Endodermal cell (in vitro differentiated cells): ENCODE results near the gene CRELD2. TPM values are rescaled to one million over a fixed set of nuclear protein-coding genes. Genes with fewer than 3 reads are reported as not detected.

Experiments
- DNase-seq: peaks from one replicate; pipeline ENCODE4 v3.0.0-alpha.2; 2017
- H3K27ac ChIP-seq: 2 replicates; pipeline ENCODE4 v1.5.1; 2013; ENCODE audit warnings: mild to moderate bottlenecking, low read depth, low read length, moderate library complexity
- H3K27me3 ChIP-seq: 2 replicates; pipeline ENCODE4 v1.6.1; 2013; ENCODE audit warnings: mild to moderate bottlenecking, low read length, moderate library complexity; ENCODE audit not compliant: insufficient read depth, control insufficient read depth, poor library complexity, severe bottlenecking
- H3K36me3 ChIP-seq: 2 replicates; pipeline ENCODE4 v1.7.0; 2013; ENCODE audit warnings: mild to moderate bottlenecking, low read length, moderate library complexity; ENCODE audit not compliant: control insufficient read depth, insufficient read depth
- H3K4me1 ChIP-seq: one replicate; pipeline ENCODE4 v1.7.0; 2013; ENCODE audit warnings: low read length; ENCODE audit not compliant: control insufficient read depth, insufficient read depth
- H3K4me3 ChIP-seq: 2 replicates; pipeline ENCODE4 v1.5.1; 2013; ENCODE audit warnings: mild to moderate bottlenecking, low read length, moderate library complexity
- H3K9ac ChIP-seq: 2 replicates; pipeline ENCODE4 v1.6.1; 2013; ENCODE audit warnings: mild to moderate bottlenecking, low read length, moderate library complexity; ENCODE audit not compliant: poor library complexity, severe bottlenecking; ENCODE audit errors: extremely low read depth
- H3K9me3 ChIP-seq: 2 replicates; pipeline ENCODE4 v1.6.1; 2013; ENCODE audit warnings: mild to moderate bottlenecking, low read length, moderate library complexity; ENCODE audit not compliant: control insufficient read depth
- H3K27ac Mint-ChIP-seq: 2 replicates; pipeline ENCODE4 v1.8.0; 2020; ENCODE audit warnings: mixed read lengths
- H3K27me3 Mint-ChIP-seq: 2 replicates; pipeline ENCODE4 v1.8.0; 2021; ENCODE audit warnings: mild to moderate bottlenecking, mixed read lengths; ENCODE audit not compliant: insufficient read depth
- H3K36me3 Mint-ChIP-seq: 2 replicates; pipeline ENCODE4 v1.8.0; 2020; ENCODE audit warnings: low read depth, mixed read lengths
- H3K4me1 Mint-ChIP-seq: 2 replicates; pipeline ENCODE4 v1.8.0; 2020; ENCODE audit warnings: mixed read lengths
- H3K4me3 Mint-ChIP-seq: 2 replicates; pipeline ENCODE4 v1.8.0; 2020; ENCODE audit warnings: mild to moderate bottlenecking, moderate library complexity, mixed read lengths
- H3K9me3 Mint-ChIP-seq: 2 replicates; pipeline ENCODE4 v1.8.0; 2020; ENCODE audit warnings: mild to moderate bottlenecking, mixed read lengths
- CTCF ChIP-seq: fragments of 200-600 bp; sonication (generic); conservative IDR thresholded peaks from 2 replicates; pipeline ENCODE4 v1.5.0; 2021; ENCODE audit warnings: antibody characterized with exemption, mild to moderate bottlenecking
- WGBS, 2 experiments: methylation state at CpG; one replicate each; pipeline versions ENCODE4 v1.1.5 to v1.1.7; 2013; ENCODE audit warnings: missing lambda C conversion rate in 2 of 2, mixed read lengths in 1 of 2; ENCODE audit not compliant: insufficient coverage in 1 of 2, insufficient read length in 1 of 2; 5-methylcytosine and 5-hydroxymethylcytosine counted together
- total RNA-seq, 2 donors: library from RNA; stranded (reverse); fragmentation: NEBNext Ultra II Directional in 1 of 2; extraction: Animal tissue kit (Norgen Biotek cat#: 25700) in 1 of 2; gene quantifications; 2 replicates in 1 of 2; 3 replicates in 1 of 2; pipeline ENCODE4 v1.2.1, GENCODE V29; 2021

The CRELD2 gene
- total RNA-seq, 2 donors from 2014 or later = 39.8 to 62.9 TPM

- no peaks in the 10 kb centered on the region for H3K9me3 Mint-ChIP-seq
These were observed 4.5 kb downstream of the CRELD2 start for GRCh38 chr22:49922926-49923325.

GRCh38 chr22:49923445-49923844, 5.0 kb downstream of the CRELD2 start:
- H3K4me1 Mint-ChIP-seq = peaks cover 5% of the 10 kb centered on the region
- DNase-seq = no peak
- H3K36me3 ChIP-seq = peaks cover 34% of the 10 kb centered on the region
- peak; percentile 37 for TF ChIP-seq CTCF
- peaks cover under 1% of the 10 kb centered on the region for H3K27me3 Mint-ChIP-seq
- H3K27me3 ChIP-seq = no peaks in the 10 kb centered on the region
- H3K9ac ChIP-seq = no peak overlapping the region
- 80% methylated on average over 16 of the region's 16 CpGs for WGBS, 2 experiments
- no peaks in the 10 kb centered on the region for H3K9me3 ChIP-seq
- no peak overlapping the region for H3K27ac Mint-ChIP-seq
- H3K36me3 Mint-ChIP-seq = peaks cover 41% of the 10 kb centered on the region
- H3K9me3 Mint-ChIP-seq = no peaks in the 10 kb centered on the region
- H3K4me3 ChIP-seq = no peak overlapping the region
- no peak overlapping the region for H3K27ac ChIP-seq
- no peak overlapping the region for H3K4me3 Mint-ChIP-seq
- no peaks in the 10 kb centered on the region for H3K4me1 ChIP-seq

More at GRCh38 chr22:49922926-49923325, 4.5 kb downstream of the CRELD2 start:
- 90 to 91% methylated on average over 4 to 24 of the region's 25 CpGs for WGBS, 2 experiments
- peaks cover 34% of the 10 kb centered on the region for H3K36me3 ChIP-seq
- H3K27ac ChIP-seq = no peak overlapping the region
- no peak overlapping the region for H3K4me3 ChIP-seq
- Mint-ChIP-seq H3K4me3 (no peak overlapping the region), H3K4me1 (peaks cover 5% of the 10 kb centered on the region), H3K36me3 (peaks cover 41% of the 10 kb centered on the region), H3K27ac (no peak overlapping the region), H3K27me3 (no peaks in the 10 kb centered on the region)
- no peak overlapping the region for H3K9ac ChIP-seq
- TF ChIP-seq CTCF = no peak
- H3K9me3 ChIP-seq = no peaks in the 10 kb centered on the region
- H3K4me1 ChIP-seq = no peaks in the 10 kb centered on the region
- no peaks in the 10 kb centered on the region for H3K27me3 ChIP-seq
- no peak for DNase-seq

DNA sequence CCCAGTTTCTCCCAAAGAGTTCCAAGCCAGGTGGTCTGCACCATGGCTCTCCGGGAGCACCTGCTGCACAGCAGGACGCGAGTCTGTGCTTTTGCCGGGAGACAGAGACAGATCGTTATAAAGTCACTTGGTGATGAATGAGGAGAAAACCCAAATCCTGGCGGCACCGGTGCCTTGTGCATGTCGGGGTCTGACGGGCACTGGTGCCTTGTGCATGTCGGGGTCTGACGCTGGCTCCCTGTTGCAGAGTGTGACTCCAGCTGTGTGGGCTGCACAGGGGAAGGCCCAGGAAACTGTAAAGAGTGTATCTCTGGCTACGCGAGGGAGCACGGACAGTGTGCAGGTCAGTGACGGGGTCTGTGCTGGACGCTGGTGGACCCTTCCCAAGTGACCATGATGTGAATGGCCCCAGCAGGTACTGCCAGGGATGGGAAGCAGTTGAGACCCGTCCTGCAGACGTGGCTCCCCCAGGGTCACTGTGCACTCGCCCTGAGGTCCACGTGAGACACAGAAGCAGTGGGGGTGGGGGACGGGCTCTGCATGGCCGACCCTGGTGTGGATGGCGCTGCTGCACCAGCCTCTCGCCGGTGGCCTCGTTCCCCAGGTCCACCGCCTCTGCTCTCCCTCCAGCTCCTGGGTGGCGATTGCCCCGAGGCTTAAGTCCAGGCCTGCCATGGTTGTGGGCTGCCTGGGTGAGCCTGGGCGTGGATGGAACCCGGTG, 5.8 kb downstream of the CRELD2 start:
- H3K27me3 Mint-ChIP-seq = peaks cover 2% of the 10 kb centered on the region
- no peak overlapping the region for H3K4me3 Mint-ChIP-seq
- peaks cover 5% of the 10 kb centered on the region for H3K4me1 Mint-ChIP-seq
- no peaks in the 10 kb centered on the region for H3K9me3 Mint-ChIP-seq
- no peaks in the 10 kb centered on the region for H3K9me3 ChIP-seq
- no peak overlapping the region for H3K4me3 ChIP-seq
- H3K36me3 Mint-ChIP-seq = peaks cover 41% of the 10 kb centered on the region
- no peaks in the 10 kb centered on the region for H3K4me1 ChIP-seq
- H3K9ac ChIP-seq = no peak overlapping the region
- H3K27ac Mint-ChIP-seq = no peak overlapping the region
- peaks cover 34% of the 10 kb centered on the region for H3K36me3 ChIP-seq
- 90 to 92% methylated on average over 22 to 31 of the region's 31 CpGs for WGBS, 2 experiments
- no peaks in the 10 kb centered on the region for H3K27me3 ChIP-seq
- no peak overlapping the region for H3K27ac ChIP-seq
- TF ChIP-seq CTCF = no peak
- DNase-seq = no peak
